Measurements from ENCODE around the gene NPAS3.

The NPAS3 gene

DNA sequence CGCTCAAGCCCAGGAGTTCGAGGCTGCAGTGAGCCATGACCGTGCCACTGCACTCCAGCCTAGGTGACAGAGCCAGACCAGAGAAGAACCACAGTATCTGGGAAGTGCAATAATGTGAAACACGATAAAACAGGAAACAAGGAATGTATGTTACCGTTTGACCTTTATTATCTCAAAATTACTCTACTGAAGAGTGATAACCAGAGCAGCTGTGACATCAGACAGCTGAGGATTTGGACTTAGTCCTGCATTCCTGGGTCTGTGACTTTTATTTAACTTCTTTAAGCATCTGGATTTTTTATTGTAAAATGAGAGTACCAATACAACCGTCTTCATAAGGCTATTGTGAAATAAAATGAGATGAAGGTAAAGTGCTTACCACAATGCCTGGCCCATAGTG lies 806.5 kb downstream of the NPAS3 start:
- DNase-seq (ENCODE audit: low read depth in 3 of 3): no peak

GRCh38 chr14:33747749-33748148 lies 809.1 kb downstream of the NPAS3 start:
- no peak for DNase-seq (ENCODE audit: low read depth in 3 of 3)

- DNase-seq (ENCODE audit: low read depth in 3 of 3): no peak
Measured at GRCh38 chr14:33754261-33754660, 815.6 kb downstream of the NPAS3 start.

DNA sequence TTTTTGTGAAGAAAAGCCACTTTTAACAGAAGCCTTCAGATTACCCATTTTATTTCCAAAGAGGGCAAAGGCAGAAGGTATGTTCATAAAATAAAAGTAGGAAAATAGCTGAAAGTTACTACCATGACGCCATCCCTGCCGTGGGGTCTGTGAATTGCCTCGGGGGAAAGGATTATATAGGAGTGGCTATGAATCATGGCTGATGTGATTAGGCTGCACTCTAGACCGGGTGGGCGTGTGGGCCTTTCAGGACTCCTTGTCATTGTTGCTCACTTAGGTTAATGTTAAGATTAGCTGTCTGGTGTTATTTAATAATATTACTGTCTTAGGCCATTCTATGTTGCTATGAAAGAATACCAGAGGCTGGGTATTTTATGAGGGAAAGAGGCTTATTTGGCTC lies 816.7 kb downstream of the NPAS3 start:
- DNase-seq (ENCODE audit: low read depth in 3 of 3): no peak

GRCh38 chr14:33756833-33757232 lies 818.2 kb downstream of the NPAS3 start:
- DNase-seq (ENCODE audit: low read depth in 3 of 3): no peak

DNA sequence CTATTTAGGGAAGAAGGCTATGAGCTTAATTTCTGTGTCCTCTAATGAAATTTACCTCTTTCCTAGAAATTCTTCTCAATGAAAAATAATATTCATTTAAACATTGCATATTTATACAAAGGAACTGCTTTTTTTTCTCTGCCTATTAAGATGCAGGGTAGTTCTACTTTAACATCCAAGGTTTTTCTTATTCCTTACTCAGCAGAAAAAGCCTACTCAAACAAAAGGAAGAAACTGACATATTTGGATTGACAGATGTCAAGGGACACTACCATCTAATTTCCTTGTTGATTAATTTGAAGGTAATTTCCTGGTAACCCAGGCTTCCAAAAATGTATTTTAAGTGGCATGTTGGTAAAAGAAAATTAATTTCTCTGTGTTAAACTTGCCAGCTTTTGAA lies 819.9 kb downstream of the NPAS3 start:
- DNase-seq (ENCODE audit: low read depth in 3 of 3): no peak

- DNase-seq (ENCODE audit: low read depth in 3 of 3): no peak
Measured at GRCh38 chr14:33762161-33762851, 823.6 kb downstream of the NPAS3 start.

GRCh38 chr14:33764876-33765650 lies 826.4 kb downstream of the NPAS3 start:
- no peak for DNase-seq (ENCODE audit: low read depth in 3 of 3)

GRCh38 chr14:33767586-33768457 lies 829.1 kb downstream of the NPAS3 start:
- DNase-seq (ENCODE audit: low read depth in 3 of 3): no peak

DNA sequence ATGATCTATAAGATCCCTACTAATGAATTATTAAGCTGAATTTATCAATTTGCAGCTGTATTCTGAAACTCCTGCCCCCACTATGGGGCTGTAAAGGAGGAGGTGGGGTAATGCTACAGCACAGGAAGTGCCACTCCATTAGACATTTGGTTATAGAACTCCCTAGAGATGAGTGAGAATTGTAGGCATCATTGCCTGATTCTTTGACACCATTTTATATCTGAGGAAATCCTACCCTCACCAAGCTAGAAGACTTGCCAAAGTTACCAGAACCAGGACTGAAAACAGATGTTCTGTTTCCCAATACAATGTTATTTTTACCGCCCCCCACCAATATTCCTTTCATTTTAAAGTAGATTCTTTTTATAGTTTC lies 829.8 kb downstream of the NPAS3 start:
- DNase-seq (ENCODE audit: low read depth in 3 of 3): no peak

DNA sequence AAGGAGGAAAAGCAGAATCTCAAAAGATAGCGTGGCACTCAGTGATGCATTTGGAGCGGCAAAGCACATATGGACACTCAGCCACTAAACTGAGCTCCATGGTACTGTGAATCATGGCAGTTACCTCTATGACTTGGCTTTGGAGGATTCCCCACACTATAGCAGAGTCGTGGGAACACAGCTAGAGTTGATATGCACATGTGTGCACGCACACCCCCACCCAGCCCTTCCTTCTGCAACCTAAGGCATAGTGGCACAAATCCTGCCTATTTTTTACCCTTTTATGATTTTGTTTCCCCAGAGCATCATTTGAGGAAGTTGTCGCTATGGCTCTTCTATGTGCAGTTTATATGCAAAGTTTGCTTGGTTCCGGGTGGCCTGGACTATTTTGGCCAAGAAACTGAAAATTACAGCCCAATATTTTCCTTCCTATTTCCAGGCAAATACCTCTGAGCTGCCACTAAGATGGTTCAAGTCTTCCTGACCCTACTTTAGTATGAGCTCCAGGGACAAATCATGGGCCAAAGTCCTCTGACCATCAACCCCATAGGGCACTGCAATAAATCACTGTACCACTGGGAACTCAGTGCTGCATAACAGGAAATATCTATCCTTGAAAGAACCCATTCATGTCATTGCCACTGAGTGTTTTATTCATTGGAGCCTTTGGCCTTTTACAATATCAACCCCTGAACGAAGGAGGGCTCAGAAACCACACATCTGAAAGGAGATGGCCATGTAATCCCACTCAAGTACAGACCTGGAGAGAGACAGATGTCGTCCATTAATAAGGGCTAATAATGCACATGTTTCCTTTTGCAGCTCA lies 834.7 kb downstream of the NPAS3 start:
- DNase-seq (ENCODE audit: low read depth in 3 of 3): no peak

GRCh38 chr14:33774161-33774560 lies 835.5 kb downstream of the NPAS3 start:
- no peak for DNase-seq (ENCODE audit: low read depth in 3 of 3)

GRCh38 chr14:33774723-33775470 lies 836.2 kb downstream of the NPAS3 start:
- no peak for DNase-seq (ENCODE audit: low read depth in 3 of 3)

GRCh38 chr14:33776871-33777270 lies 838.2 kb downstream of the NPAS3 start:
- no peak for DNase-seq (ENCODE audit: low read depth in 3 of 3)

- DNase-seq (ENCODE audit: low read depth in 3 of 3): no peak
Measured at GRCh38 chr14:33777681-33778080, 839.0 kb downstream of the NPAS3 start.

GRCh38 chr14:33780035-33780434 lies 841.4 kb downstream of the NPAS3 start:
- DNase-seq (ENCODE audit: low read depth in 3 of 3): no peak

- DNase-seq (ENCODE audit: low read depth in 3 of 3): no peak
Measured at GRCh38 chr14:33781236-33781635, 842.6 kb downstream of the NPAS3 start.

DNA sequence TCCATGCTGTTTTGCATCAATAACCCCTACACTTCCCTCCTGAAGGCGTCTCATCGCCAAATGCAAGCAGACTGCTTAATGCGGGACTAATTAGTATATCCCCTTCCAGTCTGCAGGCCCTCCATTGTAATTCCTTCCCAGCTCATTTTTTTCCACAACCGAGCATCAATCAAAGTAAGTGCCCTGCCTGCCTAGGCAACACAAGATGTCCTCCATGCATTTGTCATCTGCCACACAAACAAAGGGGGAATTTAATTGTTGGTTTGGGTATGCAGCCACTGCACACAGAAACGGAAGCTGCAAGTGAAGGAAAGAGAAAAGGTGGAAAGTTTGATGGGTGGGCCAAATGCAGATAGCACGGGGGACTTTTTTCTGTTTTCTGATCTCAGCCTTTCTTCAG lies 844.2 kb downstream of the NPAS3 start:
- DNase-seq (ENCODE audit: low read depth in 3 of 3): no peak

GRCh38 chr14:33786091-33786825 lies 847.6 kb downstream of the NPAS3 start:
- no peak for DNase-seq (ENCODE audit: low read depth in 3 of 3)

DNA sequence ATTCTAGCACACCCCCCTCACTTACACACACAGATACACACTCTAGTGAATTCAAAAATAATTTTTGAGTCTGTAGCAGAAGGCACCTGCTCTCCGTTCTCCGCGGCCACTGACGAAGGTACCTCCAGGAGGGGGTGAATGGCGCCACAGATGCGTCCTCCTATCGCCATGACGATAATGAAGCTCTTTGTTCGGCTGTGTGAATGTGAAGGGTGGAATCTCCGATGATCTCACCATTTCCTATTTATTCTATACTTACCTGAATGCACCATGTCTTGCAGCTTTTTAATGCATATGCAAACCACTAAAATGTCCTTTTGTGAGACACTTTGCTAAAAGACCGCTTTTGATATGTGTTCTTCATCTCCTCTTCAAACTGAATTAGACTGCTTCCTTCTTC lies 849.5 kb downstream of the NPAS3 start:
- DNase-seq (ENCODE audit: low read depth in 3 of 3): no peak

All from stimulated activated CD4-positive, alpha-beta T cell treated with anti-CD3 and anti-CD28 coated beads, TNF-alpha, amount 100 ng/mL, for 4 hours (primary cell).